Tongue (tissue), 2 donors: ENCODE data around the gene SLC22A5. TPM values are rescaled to one million over a fixed set of nuclear protein-coding genes. Genes with fewer than 3 reads are reported as not detected.
"Not testable (repeated sequence)": the region's sequence is repeated elsewhere in the genome, so short reads cannot be mapped to it uniquely, and the experiment has no call there.

Source experiments
- DNase-seq: peaks from one replicate; pipeline ENCODE4 v3.0.0-alpha.2; 2015
- total RNA-seq: library from RNA; depleted of rRNA; stranded (reverse); fragments of >200 nt; gene quantifications from one replicate; pipeline ENCODE4 v1.2.3, GENCODE V29; 2014

The SLC22A5 gene
- total RNA-seq, 1 donor from 2014 or later: 5.9 TPM

DNA sequence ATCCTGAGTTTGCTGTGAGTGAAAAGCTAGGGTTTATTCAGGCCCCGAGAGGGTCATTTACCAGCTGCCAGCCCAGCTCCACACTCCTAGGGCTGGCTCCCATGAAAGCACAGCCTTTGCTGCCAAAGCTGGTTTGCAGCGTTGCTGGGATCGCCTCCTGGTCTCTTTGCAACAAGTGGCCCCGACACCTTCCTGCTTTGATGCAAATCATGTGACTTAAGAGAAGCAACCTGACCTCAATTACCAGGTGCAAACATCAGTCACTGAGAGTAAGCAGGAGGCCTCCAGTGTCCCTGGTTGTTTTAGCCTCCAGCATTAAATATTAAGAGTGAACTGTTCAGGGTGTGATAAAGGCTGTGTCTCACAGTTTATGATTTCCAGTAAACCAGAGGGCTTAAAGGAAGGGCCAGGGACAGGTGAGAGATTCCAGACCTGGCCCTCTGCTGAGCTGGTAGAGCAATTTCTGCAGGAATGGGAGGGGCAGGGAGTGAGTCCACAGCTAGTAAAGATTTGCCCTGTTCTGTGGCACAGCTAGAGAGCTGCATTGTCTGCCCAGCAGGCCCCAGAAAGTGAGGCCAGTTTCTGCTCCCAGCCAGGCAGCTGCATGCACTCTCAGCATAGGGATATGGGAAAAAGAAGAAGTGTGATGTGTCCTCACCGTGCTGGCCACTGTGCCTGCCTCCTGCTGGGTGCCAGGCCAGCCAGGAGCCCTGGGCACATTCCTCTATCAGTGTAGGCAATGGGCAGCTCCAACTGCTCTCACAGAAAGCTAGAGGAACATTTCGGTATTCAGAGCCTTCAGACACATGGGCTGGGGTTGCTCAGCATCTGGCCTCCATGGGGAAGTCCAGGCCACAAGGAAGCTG, 58.0 kb downstream of the SLC22A5 start:
- DNase-seq: no peak

DNA sequence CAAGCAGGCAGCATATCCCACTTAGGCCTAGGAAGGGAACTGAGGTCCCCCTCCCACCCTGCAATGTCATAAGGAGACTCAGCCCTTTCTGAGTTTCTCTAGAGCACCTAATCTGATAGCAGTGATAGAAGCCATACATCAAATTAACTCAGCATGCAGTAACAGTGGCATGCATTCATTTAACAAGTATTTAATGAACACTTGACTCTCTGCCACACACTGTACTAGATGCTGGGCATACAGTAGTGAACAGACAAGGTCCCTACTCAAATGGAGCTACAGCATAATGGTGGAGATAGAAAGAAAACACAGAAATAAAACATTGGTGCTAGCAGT, 58.6 kb downstream of the SLC22A5 start:
- DNase-seq: no peak

DNA sequence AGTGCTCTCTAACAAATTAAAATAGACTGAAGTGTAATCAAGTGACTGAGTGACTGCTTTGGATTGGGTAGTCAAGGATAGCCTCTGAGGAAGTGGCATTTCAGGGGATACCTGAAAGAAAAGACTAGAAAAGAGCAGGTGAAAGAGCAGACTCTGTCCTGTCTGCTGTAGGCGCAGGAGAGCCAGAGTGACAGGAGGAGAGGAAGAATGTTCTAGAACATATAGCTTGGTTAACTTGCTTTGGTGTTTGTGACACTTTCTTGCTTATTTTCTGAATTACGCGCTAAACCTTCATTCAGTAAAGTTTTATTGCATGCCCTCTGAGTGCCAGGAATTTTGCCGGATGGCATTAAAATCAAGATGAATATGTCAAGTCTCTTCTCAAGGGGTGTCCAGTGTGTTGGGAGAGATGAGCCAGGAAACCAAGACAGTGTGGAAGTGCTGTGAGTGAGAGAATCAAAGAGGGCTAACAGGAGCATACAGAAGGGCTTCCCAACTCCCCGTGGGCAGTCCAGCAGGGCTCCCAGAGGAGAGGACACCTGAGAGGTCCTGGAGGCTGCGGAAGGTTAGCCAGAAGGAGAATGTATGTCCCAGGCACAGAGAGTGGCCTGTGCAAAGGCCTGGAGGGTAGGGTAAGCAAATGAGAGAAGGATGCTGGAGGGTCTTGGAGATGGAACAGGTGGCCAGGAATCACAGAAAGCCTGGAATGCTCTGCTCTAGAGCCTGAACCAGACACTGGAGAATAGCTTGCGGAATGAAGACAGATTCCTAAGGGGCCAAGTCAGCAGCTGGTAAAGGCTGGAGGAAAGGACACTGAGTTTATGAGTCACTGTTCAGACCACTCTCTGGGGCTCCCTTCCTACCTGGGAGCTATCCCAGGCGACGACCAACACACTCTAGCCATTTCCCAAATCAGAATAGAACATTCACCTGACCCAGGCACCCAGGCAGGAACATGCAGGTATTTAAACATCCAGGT, 59.3 kb downstream of the SLC22A5 start:
- no peak for DNase-seq

DNA sequence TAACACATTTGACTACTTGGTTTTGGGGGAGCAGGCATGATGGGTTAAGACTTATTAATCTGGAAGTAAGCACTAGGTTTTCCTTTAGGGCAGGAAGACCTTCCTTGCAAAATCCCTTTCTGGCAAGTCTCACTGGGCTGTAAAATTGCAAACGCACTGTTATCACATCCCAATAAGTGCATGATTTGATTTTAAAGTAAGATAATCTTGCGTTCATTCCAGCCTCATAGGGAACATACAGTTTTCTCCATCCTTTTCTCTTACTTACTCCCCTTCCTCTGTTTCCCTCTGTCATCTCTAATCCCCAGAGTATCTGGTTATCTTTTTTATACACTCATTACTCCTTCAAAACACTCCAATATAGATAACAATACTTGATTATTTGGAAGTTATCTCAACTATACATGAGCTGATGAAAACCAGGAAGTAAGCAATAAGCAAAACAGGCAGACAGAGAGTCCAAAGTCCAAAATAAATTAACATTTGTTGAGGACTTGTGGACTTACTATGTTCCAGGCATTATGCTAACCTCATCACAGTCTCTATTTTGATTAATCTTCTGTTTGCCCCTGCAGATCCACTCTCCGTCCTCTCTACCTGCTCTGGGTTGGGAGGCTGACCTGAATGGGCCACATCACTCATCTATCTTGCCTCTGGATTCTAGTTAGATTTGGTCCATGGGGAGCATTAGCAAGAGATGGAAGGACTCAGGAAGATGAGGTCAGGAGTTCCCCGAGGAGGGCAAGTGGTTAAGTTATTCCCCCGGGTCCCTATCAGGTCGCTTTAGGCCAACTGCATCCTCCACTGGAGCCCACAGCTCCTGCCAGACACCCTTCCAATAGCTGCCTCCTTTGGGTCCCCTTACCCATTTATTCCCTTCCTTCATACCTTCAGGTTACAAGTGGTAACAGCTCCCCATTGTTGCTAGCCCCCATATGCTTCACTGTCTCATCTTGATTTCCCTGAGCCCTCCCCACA, 60.2 kb downstream of the SLC22A5 start:
- DNase-seq: no peak

DNA sequence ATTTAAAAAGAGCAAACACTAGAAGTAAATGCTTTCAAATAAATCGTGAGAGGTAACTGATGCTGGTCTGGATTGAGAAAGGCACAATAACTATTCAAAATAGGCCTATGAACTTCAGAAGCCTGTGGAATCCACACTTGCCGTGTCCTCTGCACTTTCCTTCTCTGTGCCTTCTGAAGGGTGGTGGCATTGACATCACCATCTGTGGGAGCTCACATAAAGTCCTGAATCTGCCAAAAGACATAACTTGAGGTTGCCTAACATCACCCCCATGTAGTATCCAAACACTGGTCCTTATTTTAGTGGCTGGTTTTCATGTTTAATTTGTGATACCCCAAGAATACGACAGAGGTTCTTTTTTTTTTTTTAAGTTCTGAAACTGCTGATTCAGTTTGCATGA, 61.2 kb downstream of the SLC22A5 start:
- no peak for DNase-seq

DNA sequence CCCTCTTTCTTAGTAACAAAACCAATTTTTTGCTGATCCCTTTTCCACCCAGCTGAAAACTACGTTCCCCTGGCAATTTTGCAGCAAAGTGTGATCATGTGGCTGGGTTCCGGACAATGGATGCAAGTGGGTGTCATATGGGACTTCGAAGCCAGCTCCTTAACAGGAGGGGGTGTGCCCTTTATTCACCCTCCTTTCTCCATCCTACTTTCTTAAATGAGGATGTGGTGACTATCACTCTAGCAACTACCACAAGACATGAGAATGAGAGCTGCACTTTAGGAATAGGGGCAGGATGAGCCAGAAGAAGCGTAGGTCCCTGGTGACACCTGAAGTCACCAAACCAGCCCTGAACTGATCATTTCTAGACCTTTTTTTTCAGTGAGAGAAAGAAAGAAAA, 62.1 kb downstream of the SLC22A5 start:
- no peak for DNase-seq

DNA sequence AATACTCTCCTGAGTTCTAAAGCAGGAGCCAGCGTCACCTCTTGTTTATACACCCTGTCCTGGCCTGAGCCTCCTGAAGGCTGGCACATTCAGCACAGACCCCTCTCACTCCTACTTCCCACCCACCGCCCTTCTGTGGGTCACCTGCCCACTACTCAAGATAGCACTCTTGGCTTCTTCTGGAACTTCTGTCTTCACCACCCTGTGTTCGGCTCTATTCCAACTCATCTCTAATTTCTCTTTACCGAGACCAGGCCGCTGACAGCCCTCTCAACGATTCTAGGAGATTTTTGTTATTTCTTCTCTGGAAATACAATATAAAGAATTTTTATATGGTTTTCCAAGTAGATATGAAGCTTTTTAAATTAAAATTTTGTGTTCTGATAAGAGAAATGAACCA, 63.6 kb downstream of the SLC22A5 start:
- DNase-seq: no peak

DNA sequence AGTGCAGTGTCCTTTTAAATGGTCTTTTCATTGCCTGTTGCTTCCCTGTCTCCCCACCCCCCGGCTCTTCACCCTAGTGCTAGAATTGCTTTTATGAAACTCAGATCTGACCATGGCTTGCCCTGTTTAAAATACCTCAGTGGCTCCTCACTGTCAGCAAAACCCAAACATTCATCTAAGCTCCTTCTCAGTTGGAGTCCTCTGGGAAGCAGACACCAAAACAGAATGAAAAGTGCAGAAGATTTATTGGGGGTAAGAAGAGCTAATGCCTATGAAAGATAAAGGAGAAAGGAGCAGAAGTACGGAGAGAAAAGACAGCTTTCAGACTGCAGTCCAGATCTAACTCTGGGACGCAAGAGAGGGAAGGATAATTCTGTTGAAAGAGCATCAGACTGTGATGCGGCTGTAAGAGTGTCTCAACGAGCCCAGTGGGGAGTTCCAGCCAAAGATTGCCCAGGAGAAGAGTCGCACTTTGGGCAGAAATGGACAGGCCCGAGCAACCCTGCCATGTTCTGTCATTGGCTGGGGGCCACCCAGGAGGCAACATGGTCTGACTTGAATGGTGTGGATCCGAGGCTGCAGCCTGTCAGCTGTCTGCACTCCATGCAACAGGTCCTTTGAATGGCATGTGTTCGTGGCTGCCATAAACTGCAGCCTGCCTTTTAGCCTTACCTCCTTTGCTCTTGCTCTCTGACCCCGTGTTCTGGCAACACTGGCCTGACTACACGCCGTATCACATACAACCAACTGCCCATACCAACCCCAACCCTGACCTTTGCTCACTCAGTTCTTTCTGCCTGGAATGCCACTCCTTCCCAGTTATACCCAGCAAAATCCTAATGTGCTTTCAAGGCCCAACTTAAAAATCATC, 65.1 kb downstream of the SLC22A5 start:
- no peak for DNase-seq

DNA sequence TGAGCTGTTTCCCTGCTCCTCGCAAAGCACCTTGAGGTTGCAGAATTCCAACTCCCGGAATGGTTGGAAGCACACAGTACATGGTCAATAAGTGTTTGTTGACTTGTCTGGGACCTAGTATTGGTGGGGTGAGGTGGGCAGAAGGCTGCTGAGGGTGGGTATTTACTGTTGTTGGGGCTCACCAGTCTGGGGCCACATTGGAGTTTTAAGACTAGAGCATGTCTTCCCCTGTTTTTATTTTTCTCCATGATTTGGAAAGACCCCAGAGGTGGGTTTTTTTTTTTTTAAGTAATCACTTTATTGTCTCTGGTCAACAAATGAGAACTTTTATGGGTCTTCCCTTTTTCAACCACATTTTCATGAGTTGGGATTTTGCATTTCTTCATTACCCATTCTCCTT, 65.9 kb downstream of the SLC22A5 start:
- no peak for DNase-seq

DNA sequence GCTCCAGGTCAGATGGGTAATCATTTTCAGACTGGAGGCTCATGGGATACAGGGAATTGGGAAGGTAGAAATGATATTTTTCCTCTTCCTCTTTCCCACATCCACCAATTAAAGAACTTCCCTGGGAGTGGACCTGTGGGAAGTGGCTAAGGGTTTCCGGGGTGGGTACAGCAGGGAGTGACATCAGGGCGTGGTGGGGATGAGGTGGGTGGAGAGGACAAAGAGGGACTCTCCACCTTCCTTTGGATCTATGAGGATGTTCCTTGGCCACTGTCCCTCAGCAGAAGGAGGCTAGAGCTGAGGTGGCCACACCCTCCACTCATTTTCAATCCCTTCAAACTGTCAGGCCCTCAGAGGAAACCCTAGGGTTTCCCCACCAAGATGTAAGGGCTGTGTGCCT, 66.4 kb downstream of the SLC22A5 start:
- no peak for DNase-seq

DNA sequence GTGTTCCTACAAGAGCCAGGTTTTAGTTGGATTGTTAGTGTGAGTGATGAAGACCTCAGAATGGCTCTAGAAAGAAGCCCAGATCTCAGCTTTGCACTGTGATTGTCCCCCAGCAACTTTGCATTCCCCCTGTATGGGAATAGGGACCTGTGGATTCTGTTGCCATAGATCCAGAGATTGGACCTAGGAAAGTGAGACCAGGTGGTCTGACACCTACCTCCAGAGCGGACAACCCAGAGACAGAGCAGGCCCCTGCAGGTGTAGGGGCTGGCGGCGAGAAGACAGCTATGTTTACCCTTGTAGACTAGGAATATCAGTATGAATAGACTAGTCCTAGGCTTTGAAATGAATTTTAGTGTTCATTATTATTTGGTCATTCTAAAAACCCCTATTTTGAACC, 67.4 kb downstream of the SLC22A5 start:
- DNase-seq: no peak

DNA sequence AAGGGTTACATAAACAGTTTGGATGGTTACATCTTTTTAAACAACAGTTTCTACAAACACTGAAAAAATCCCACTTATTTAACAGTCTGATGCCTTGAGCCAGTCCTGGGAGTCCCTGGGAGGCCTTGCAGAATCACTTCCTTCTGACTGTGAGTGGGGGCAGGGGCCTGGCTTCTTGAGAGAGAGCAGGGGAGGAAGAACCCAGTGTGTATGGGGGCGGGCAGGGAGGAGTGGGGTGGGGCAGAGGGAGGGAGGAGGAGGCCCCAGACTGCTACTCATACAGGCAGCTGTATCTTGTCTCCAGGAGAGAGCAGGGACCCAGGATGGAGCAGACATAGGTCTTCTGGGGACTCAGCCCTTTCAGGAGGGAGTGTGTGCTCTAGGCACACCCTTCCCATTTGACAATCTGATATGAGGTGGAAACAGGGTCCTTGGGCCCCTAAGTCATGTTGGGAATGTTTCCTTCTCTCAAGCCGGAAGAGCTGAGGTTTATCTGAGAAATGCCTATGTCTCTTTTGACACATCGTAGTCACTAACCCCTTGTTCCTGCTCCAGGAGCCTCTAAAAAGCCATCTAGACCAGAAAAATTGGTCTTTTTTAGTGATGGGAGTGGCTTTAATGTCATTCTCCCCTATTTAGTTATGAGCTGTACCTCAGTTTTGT, 68.2 kb downstream of the SLC22A5 start:
- DNase-seq: peak; percentile 59

DNA sequence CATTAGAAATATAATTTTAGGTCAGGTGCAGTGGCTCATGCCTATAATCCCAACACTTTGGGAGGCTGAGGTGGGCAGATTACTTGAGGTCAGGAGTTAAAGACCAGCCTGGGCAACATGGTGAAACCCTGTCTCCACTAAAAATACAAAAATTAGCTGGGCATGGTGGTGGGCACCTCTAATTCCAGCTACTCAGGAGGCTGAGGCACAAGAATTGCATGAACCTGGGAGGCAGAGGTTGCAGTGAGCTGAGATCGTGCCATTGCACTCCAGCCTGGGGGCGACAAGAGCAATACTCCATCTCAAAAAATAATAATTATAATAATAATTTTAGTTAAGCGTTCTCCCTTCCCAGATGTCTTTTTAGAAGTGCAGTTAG, 68.7 kb downstream of the SLC22A5 start:
- not testable (repeated sequence) for DNase-seq

DNA sequence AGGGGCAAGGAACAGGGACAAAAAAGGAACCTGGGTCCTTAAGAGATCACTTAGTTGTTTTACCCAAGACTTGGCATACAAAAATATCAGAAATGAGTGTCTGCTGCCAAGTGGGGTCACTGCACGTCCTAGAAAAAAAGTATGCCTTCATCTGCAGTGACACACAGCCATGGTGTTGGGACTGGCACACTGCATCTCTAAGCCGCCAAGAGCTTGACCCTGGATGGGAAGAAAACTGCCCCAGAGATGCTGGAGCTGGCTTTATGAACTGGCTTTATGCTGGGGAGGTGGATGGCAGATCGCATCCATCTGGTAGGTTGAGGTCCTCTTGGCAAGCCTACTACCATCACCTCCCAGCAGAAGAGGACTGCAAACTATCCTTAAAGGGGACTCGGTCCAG, 69.4 kb downstream of the SLC22A5 start:
- peak; percentile 18 for DNase-seq

DNA sequence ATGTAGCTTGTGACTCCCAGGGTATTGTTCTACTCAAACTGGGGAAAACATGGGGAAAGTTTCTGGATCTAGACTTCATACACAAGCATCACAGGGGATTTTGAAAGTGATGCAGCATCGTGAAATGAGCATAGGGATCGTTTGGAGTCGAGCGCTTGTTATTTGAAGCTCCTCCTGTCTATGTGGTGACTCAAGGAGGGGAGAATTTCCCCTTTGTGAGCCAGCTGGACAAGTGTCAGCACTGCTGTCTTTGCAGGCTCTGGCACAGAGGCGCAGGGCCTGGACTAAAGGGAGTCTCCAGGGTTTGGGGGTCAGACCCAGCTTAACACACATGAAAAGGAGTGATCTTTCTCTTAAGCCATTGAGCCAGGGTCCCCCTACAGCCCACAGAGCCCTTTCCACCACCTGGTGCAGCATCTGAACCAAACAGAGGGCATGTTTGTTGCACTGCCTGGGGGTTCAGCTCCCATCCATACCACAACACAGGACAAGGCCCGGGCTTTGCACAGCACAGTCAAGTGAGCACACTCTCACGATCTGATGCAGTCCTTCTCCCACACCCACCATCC, 70.1 kb downstream of the SLC22A5 start:
- peak; percentile 88 for DNase-seq

DNA sequence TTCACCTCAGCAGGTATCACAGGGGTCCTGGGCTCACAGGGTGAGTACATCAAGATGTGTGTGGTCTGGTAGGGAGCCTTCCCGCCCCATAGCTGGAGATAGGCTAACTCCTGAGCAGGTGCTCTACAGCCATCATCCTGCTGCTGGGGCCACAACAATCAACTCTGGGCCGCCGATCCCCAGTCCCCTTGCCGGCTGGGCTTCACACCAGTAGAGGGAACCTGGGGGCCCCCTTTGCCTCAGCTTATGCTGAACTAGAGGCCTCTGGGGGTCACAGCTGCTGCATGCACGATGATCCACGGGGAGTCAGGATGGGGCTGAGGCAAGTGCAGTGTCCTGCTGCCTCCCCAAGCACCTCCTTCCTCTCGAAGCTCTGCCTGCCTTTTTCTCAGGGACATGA, 74.6 kb downstream of the SLC22A5 start:
- no peak for DNase-seq
